GM06990 (cell line): ENCODE data around the gene SLC23A2.

Experiments used
- DNase-seq: peaks from one replicate; pipeline ENCODE4 v3.0.0-alpha.2; 2011; ENCODE audit not compliant: insufficient read length; ENCODE audit errors: extremely low read depth
- H3K27me3 ChIP-seq: replicated peaks from 2 replicates; pipeline ENCODE4 v1.6.0; 2011; ENCODE audit warnings: low read length; ENCODE audit not compliant: control insufficient read depth, insufficient read depth
- H3K36me3 ChIP-seq: 2 replicates; pipeline ENCODE4 v1.5.1; 2011; ENCODE audit warnings: low read length; ENCODE audit not compliant: control insufficient read depth, insufficient read depth
- H3K4me3 ChIP-seq: replicated peaks from 2 replicates; pipeline ENCODE4 v1.5.1; 2011; ENCODE audit warnings: low read depth, mild to moderate bottlenecking, control low read depth, low read length
- TF ChIP-seq, protein P1 (sequence below): IDR thresholded peaks from 2 replicates; pipeline ENCODE4 v1.5.1; 2011; ENCODE audit warnings: low read length, control low read depth, mild to moderate bottlenecking, inconsistent platforms; ENCODE audit not compliant: insufficient read depth, poor library complexity, severe bottlenecking

Gene SLC23A2

DNA sequence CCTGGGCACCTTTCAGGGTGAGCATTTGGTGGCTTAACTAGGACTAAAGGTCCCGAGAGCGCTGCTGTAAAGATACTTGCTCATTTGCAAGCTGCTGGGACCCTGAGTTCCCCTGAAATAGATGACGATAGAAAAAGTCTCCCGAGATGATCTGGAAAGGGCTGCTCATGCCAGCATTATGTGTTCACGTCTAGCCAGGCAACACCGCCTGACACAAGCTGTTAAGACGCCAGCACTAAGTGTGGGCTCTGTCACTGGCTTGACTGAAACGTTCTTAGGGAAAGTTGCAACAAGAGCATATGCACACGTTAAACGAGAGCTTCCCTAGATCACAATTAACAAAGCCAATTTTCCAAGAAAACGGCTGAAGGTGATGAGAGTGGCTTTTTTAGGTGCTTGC lies 113.7 kb downstream of the SLC23A2 start:
- DNase-seq, result no peak
- H3K4me3 ChIP-seq, result no peak overlapping the region
- no peaks in the 10 kb centered on the region; the same call in 1 of the 2 replicates for H3K36me3 ChIP-seq
- TF ChIP-seq, protein P1, sequence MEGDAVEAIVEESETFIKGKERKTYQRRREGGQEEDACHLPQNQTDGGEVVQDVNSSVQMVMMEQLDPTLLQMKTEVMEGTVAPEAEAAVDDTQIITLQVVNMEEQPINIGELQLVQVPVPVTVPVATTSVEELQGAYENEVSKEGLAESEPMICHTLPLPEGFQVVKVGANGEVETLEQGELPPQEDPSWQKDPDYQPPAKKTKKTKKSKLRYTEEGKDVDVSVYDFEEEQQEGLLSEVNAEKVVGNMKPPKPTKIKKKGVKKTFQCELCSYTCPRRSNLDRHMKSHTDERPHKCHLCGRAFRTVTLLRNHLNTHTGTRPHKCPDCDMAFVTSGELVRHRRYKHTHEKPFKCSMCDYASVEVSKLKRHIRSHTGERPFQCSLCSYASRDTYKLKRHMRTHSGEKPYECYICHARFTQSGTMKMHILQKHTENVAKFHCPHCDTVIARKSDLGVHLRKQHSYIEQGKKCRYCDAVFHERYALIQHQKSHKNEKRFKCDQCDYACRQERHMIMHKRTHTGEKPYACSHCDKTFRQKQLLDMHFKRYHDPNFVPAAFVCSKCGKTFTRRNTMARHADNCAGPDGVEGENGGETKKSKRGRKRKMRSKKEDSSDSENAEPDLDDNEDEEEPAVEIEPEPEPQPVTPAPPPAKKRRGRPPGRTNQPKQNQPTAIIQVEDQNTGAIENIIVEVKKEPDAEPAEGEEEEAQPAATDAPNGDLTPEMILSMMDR, result no peak
- H3K27me3 ChIP-seq, result no peaks in the 10 kb centered on the region

DNA sequence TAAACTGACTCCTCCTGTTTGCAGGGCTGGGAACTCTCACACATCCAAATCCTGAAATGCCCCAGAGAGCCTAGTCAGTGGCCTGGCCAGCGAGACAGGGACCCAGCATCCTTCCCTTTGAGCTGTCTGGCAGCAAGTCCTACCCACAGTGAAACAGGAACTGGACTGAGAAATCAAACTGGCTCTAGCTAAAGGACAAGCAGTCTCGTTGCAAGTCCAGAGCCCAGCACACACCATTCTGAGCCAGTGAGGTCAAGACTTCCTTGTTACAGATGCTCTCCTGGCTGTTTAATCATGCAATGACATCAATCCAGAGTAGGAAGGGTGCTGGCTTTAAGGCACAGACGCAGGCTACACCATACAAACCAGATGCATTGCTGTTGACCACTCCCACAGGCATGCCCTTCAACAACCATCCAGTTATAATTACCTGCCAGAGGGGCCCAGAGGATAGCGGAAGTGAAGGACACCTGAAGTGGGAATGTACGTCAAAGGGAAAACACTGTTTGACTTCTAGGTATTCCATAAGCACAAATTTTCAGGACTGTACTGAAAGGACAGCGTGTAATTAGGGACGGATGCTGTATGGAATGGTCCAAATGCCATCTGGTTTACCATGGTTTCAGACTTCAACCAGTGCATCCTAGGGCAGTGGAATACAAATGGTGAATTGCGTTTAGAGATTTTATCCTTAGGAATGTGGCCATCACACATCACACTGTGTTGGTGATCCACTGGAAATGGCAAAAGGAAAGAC lies 114.4 kb downstream of the SLC23A2 start:
- no peaks in the 10 kb centered on the region; the same call in 1 of the 2 replicates for H3K36me3 ChIP-seq
- TF ChIP-seq, protein P1, result no peak
- no peak overlapping the region for H3K4me3 ChIP-seq
- H3K27me3 ChIP-seq, result no peaks in the 10 kb centered on the region
- no peak for DNase-seq

DNA sequence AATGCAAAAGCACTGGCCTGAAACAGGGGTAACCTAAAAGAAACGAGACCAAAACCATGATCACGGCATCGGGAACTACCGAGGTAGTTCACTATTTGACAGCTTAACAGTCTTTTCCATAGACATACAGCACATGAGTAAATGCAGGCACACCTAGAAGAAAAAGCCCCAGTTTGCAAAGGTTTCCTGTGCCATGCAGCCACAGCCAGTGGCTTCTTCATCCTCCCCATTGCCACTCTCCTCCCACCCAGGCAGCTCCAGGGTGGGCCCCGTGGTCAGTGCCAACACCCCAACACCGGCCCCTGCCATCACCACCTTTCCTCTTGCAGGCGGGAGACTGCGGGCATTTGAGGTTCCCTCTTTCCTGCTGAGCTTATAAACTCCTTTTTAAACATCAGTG lies 115.4 kb downstream of the SLC23A2 start:
- Histone ChIP-seq H3K27me3 (no peaks in the 10 kb centered on the region), H3K36me3 (no peaks in the 10 kb centered on the region; the same call in 1 of the 2 replicates), H3K4me3 (no peak overlapping the region)
- TF ChIP-seq, protein P1, result no peak
- no peak for DNase-seq

DNA sequence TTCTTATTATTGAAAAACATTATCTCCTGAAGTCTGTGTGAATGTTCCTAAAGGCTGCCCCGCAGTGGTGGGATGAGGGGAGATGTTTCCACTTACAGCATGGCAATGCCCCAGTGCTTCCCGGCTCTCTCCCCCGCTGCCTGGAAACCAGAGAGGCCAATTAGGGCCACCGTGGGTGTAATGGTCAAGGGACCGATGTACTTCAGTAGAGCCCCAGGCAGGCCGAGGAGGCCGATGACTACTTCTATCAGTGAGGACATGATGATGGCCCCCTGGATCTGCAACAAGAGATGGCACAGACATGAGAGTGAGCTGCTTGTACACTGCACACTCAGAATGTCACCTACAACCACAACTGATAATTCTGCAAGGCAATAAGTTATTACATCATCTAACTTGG lies 117.8 kb downstream of the SLC23A2 start:
- DNase-seq, result no peak
- no peaks in the 10 kb centered on the region for H3K27me3 ChIP-seq
- no peaks in the 10 kb centered on the region; the same call in 1 of the 2 replicates for H3K36me3 ChIP-seq
- no peak overlapping the region for H3K4me3 ChIP-seq
- TF ChIP-seq, protein P1, result no peak

DNA sequence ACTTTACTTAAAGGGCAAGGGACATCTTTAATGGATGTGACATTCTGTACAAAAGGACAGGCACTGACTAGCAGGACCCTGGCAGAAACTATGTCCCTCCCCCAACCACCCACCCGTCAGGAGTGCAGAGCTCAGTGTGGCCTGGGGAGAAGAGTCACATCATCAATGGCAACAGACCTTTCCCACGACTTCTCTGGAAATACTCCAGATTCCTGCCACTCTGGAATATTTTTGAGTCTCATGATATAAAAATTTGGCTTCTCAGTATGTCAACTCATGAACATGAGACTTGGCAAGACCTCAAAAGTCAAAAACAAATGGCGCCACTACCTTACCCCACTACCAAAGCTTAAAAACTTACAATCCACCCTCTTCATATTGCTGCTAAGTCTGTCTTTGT lies 118.3 kb downstream of the SLC23A2 start:
- Histone ChIP-seq H3K4me3 (no peak overlapping the region), H3K27me3 (no peaks in the 10 kb centered on the region), H3K36me3 (no peaks in the 10 kb centered on the region; the same call in 1 of the 2 replicates)
- no peak for DNase-seq
- TF ChIP-seq, protein P1, result no peak
